HepG2 (cell line): ENCODE measurements around the gene RUVBL2. TPM values are rescaled to one million over a fixed set of nuclear protein-coding genes. Genes with fewer than 3 reads are reported as not detected.

ENCODE experiments used
- ERF ChIP-seq: IDR thresholded peaks from 2 replicates; pipeline ENCODE4 v1.6.1; 2018; ENCODE audit warnings: missing biosample characterization, missing genetic modification reagents
- GLI4 ChIP-seq: sonication (generic); formaldehyde crosslinking; IDR thresholded peaks from 2 replicates; pipeline ENCODE4 v1.5.1; 2020; ENCODE audit warnings: missing genetic modification reagents, mild to moderate bottlenecking, moderate library complexity, borderline replicate concordance
- KMT2A ChIP-seq: sonication (generic); formaldehyde crosslinking; IDR thresholded peaks from 2 replicates; pipeline ENCODE4 v1.4.0; 2020; ENCODE audit warnings: missing genetic modification reagents
- KMT2B ChIP-seq: IDR thresholded peaks from 2 replicates; pipeline ENCODE4 v1.6.1; 2016; ENCODE audit warnings: missing genetic modification reagents, missing compliant biosample characterization
- MED1 ChIP-seq: sonication (generic); formaldehyde crosslinking; IDR thresholded peaks from 2 replicates; pipeline ENCODE4 v1.4.0; 2020; ENCODE audit warnings: missing genetic modification reagents
- MLX ChIP-seq: IDR thresholded peaks from 2 replicates; pipeline ENCODE4 v1.6.1; 2016
- NR2F6 ChIP-seq, 2 experiments: IDR thresholded peaks; 2 replicates each; pipeline ENCODE4 v1.6.1; 2016; ENCODE audit warnings: antibody characterized with exemption in 1 of 2, mild to moderate bottlenecking in 1 of 2
- POLR2AphosphoS2 ChIP-seq: IDR thresholded peaks from 2 replicates; pipeline ENCODE4 v1.6.1; 2011; ENCODE audit warnings: low read depth, low read length, improper control_type of control experiment
- SALL1 ChIP-seq: sonication (generic); formaldehyde crosslinking; IDR thresholded peaks from 2 replicates; pipeline ENCODE4 v1.8.0; 2022; ENCODE audit warnings: mild to moderate bottlenecking, missing genetic modification reagents
- TCF7L2 ChIP-seq: IDR thresholded peaks from 2 replicates; pipeline ENCODE4 v1.6.1; 2011; ENCODE audit warnings: mild to moderate bottlenecking, low read depth, low read length, moderate library complexity
- UBTF ChIP-seq: sonication (generic); formaldehyde crosslinking; IDR thresholded peaks from 2 replicates; pipeline ENCODE4 v1.4.0; 2020; ENCODE audit warnings: mild to moderate bottlenecking, missing genetic modification reagents
- XRCC5 ChIP-seq: fragments of 200-400 bp; formaldehyde crosslinking; optimal IDR thresholded peaks from 2 replicates; pipeline ENCODE3; 2017; ENCODE audit warnings: mild to moderate bottlenecking, low read length
- YY1 ChIP-seq: IDR thresholded peaks from 2 replicates; pipeline ENCODE4 v1.6.1; 2011; ENCODE audit warnings: low read length, low read depth, moderate library complexity, mild to moderate bottlenecking; ENCODE audit not compliant: insufficient read depth, insufficient replicate concordance
- ZNF574 ChIP-seq: sonication (generic); formaldehyde crosslinking; IDR thresholded peaks from 2 replicates; pipeline ENCODE4 v1.4.0; 2020; ENCODE audit warnings: missing genetic modification reagents
- ZNF687 ChIP-seq: sonication (generic); formaldehyde crosslinking; IDR thresholded peaks from 2 replicates; pipeline ENCODE4 v1.5.1; 2020; ENCODE audit warnings: mild to moderate bottlenecking, missing genetic modification reagents, moderate library complexity
- ZNF770 ChIP-seq: sonication (generic); formaldehyde crosslinking; IDR thresholded peaks from 2 replicates; pipeline ENCODE4 v1.5.0; 2020; ENCODE audit warnings: mild to moderate bottlenecking, missing genetic modification reagents
- ZSCAN25 ChIP-seq: sonication (generic); formaldehyde crosslinking; IDR thresholded peaks from 2 replicates; pipeline ENCODE4 v1.8.0; 2022; ENCODE audit warnings: mild to moderate bottlenecking, missing genetic modification reagents
- polyA plus RNA-seq, 8 experiments: library from polyadenylated mRNA; depleted of rRNA in 3 of 8; stranded (reverse) in 7 of 8; unstranded in 1 of 8; fragments of >200 nt; fragmentation: Illumina TruSeq in 4 of 8; extraction: Trizol in 4 of 8; gene quantifications; 2 replicates each; pipeline versions ENCODE4 v1.2.1 to v1.2.3, GENCODE V29; 2011 to 2016; ENCODE audit warnings: low read depth in 4 of 8, missing spikeins in 1 of 8, mixed read lengths in 1 of 8; ENCODE audit not compliant: insufficient read depth in 1 of 8
- total RNA-seq, 5 experiments: library from RNA; depleted of rRNA; stranded (reverse); fragments of >200 nt; fragmentation: Illumina TruSeq; extraction: Trizol; gene quantifications; 2 replicates each; pipeline ENCODE4 v1.2.3, GENCODE V29; 2016; ENCODE audit warnings: low read depth in 1 of 5

RUVBL2 gene
- total and polyA plus RNA-seq, 2 of the 13 experiments (the other 11 are each of a cell fraction or from before 2014, with no cell fraction given): 120 to 122 TPM

GRCh38 chr19:48970923-48971395, 22.7 kb upstream of the RUVBL2 start (continued):
- TF ChIP-seq ZNF687 (peak; percentile 53), MED1 (peak; percentile 44; the same call in 1 of the 2 replicates), XRCC5 (peak; percentile 68), SALL1 (peak; percentile 67), KMT2A (no peak), ZNF574 (CRISPR knock-in tag) (peak; percentile 45; the same call in 1 of the 2 replicates), MLX (CRISPR knock-in tag) (no peak), NR2F6 (IDR thresholded peaks at IDR 0.05) (no peak), NR2F6 (CRISPR knock-in tag; IDR thresholded peaks at IDR 0.05) (0 out of 2 replicates have a peak, but pooled peaks have one; percentile 15), KMT2B (CRISPR knock-in tag) (no peak), UBTF (CRISPR knock-in tag) (0 out of 2 replicates have a peak, but pooled peaks have one; percentile 35), ERF (CRISPR knock-in tag) (peak; percentile 45; the same call in 1 of the 2 replicates), YY1 (peak; percentile 20), GLI4 (no peak), POLR2AphosphoS2 (no peak), ZSCAN25 (CRISPR knock-in tag) (no peak), TCF7L2 (no peak), ZNF770 (0 out of 2 replicates have a peak, but pooled peaks have one; percentile 15)
